Small intestine (tissue), 7 donors: ENCODE measurements around the gene NLGN4Y. TPM values are rescaled to one million over a fixed set of nuclear protein-coding genes. Genes with fewer than 3 reads are reported as not detected.
A peak's percentile ranks its signal among the peaks of the same experiment; 100 is the strongest.

Source experiments
- DNase-seq, 2 donors: peaks; one replicate each; pipeline versions ENCODE4 v3.0.0 to v3.0.0-alpha.2; 2013
- FAIRE-seq: peaks from 2 replicates; lab custom pipeline; 2012; peaks lifted over from hg19 to GRCh38; lab: Jason Lieb, UNC
- H3K27ac ChIP-seq, 3 donors: one replicate each; pipeline ENCODE4 v1.5.1; 2013; ENCODE audit warnings: low read length in 2 of 3, mild to moderate bottlenecking in 2 of 3, control low read depth in 1 of 3, inconsistent platforms in 1 of 3, low read depth in 1 of 3, moderate library complexity in 1 of 3
- H3K27me3 ChIP-seq, 3 donors: one replicate each; pipeline ENCODE4 v1.6.1; 2013; ENCODE audit warnings: low read length in 3 of 3, inconsistent platforms in 1 of 3; ENCODE audit not compliant: control insufficient read depth in 3 of 3, insufficient read depth in 3 of 3
- H3K36me3 ChIP-seq, 3 donors: one replicate each; pipeline ENCODE4 v1.6.1; 2013; ENCODE audit warnings: low read length in 3 of 3, inconsistent platforms in 1 of 3, low read depth in 1 of 3, mild to moderate bottlenecking in 1 of 3, moderate library complexity in 1 of 3; ENCODE audit not compliant: control insufficient read depth in 3 of 3, insufficient read depth in 2 of 3
- H3K4me1 ChIP-seq, 3 donors: one replicate each; pipeline ENCODE4 v1.6.1; 2013; ENCODE audit warnings: low read length in 2 of 3, inconsistent platforms in 1 of 3, low read depth in 1 of 3, mild to moderate bottlenecking in 1 of 3, moderate library complexity in 1 of 3; ENCODE audit not compliant: control insufficient read depth in 3 of 3, insufficient read depth in 2 of 3
- H3K4me3 ChIP-seq, 3 donors: one replicate each; pipeline ENCODE4 v1.5.1; 2013; ENCODE audit warnings: low read length in 3 of 3, control low read depth in 1 of 3, inconsistent platforms in 1 of 3, low read depth in 1 of 3, mild to moderate bottlenecking in 1 of 3, moderate library complexity in 1 of 3
- H3K9me3 ChIP-seq, 2 donors: one replicate each; pipeline ENCODE4 v1.6.1; 2013; ENCODE audit warnings: low read depth in 1 of 2, low read length in 1 of 2; ENCODE audit not compliant: control insufficient read depth in 2 of 2, insufficient read depth in 1 of 2
- WGBS, 3 donors: extraction: QIAGEN DNeasy Blood & Tissue Kit; methylation state at CpG; one replicate each; pipeline ENCODE4 v1.1.7; 2013; 5-methylcytosine and 5-hydroxymethylcytosine counted together
- polyA plus RNA-seq, 4 donors: library from polyadenylated mRNA; stranded (reverse) in 3 of 4; unstranded in 1 of 4; fragments of 200-250 nt in 3 of 4; fragments of 120-200 nt in 1 of 4; gene quantifications; one replicate each; pipeline versions ENCODE4 v1.2.1 to v1.2.3, GENCODE V29; 2013
- donor health status: healthy with polysubstance abuse.
- donor health status: control.
- donor health status: control.
- donor health status: Bipolar disorder and iron deficiency.
- donor health status: healthy.

NLGN4Y gene
- polyA plus RNA-seq, 4 donors: 2.0 to 6.7 TPM; not detected in 2

DNA sequence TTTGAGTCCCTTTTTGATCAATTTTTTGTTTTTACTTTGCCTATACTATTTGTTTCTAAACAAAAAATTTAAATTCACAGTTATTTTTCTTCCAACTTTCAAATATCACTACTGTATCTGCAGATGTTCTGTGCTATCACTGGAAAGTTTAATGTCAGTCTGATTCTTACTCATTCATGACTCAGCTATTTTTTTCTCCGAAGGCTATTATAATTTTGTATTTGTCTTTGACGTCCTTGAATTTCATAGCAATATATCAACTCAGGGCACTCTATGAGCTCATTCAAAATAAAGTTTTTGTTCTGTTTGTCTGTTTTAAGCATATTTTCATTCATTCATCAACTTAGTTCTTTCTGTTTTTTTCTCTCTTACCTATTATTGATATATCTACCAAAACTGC is 273.7 kb downstream of the NLGN4Y start:
- no peaks in the 10 kb centered on the region for H3K27me3 ChIP-seq
- no peaks in the 10 kb centered on the region for H3K4me1 ChIP-seq
- H3K27ac ChIP-seq: no peak overlapping the region
- no peak for DNase-seq
- WGBS, 3 donors: 85 to 88% methylated on average over 2 of the region's 2 CpGs; no CpG with 5 or more reads in 1 of the 3 donors
- no peak overlapping the region for H3K4me3 ChIP-seq
- H3K9me3 ChIP-seq: no peaks in the 10 kb centered on the region
- FAIRE-seq: no peak
- H3K36me3 ChIP-seq: no peaks in the 10 kb centered on the region

DNA sequence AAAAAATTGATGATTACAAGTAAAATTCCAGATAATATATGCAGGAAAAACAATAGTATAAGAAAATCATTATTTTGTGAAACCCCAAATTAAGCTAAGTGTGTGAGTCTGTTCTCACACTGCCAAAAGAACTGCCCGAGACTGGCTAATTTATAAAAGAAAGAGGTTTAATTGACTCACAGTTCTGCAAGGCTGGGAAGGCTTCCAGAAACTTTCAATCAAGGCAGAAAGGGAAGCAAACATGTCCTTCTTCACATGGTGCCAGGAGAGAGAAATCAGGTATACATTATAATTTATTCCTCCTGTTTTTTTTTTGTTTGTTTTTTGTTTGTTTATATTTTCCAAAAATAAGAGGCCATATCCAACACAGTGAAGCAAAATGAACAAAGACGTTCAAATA is 276.8 kb downstream of the NLGN4Y start:
- no peaks in the 10 kb centered on the region for H3K4me1 ChIP-seq
- no peak overlapping the region for H3K27ac ChIP-seq
- H3K36me3 ChIP-seq: no peaks in the 10 kb centered on the region
- no peak for FAIRE-seq
- no peak for DNase-seq
- WGBS, 3 donors: 62 to 80% methylated on average over 2 of the region's 2 CpGs; no CpG with 5 or more reads in 1 of the 3 donors
- H3K4me3 ChIP-seq: no peak overlapping the region
- H3K9me3 ChIP-seq: no peaks in the 10 kb centered on the region
- H3K27me3 ChIP-seq: no peaks in the 10 kb centered on the region

DNA sequence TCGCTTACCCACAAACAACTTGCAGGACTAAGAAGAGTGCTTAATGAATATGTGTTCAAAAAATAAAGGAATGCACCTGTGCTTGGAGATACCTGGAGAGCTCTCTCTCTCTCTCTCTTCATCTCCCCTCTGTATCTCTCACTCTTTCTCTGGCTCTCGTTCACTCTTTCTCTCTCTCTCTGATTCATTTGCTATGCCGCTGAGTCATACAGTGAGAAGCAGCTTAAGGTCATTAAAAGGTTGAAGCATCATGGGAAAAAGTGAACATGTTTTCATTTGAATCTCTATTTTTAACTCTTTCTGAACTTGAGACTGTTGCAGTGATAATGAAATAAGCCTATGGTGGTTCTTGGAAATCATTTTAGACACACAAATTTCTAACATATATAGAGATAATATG is 277.8 kb downstream of the NLGN4Y start:
- WGBS, 3 donors: 68 to 85% methylated on average over 3 of the region's 3 CpGs; no CpG with 5 or more reads in 1 of the 3 donors

DNA sequence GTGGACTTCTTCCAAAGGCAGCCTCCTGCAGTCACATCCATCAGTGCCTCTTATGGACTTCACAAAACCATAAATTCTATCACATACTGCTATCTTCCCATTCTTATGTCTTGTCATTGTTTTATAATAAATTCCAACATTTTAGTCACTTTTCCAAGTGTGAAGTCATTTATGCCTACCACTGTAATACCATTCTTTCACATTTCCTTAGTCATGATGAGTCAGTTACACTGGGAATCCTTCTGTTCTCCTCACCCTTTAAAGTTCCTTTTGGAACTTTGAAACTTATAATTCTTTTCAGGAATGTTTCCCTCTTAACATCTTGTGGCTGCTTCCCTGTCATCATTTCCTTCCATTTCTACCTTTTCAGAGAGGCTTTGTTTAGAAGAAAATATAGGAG is 279.7 kb downstream of the NLGN4Y start:
- FAIRE-seq (no peak), DNase-seq (no peak)
- no peak overlapping the region for H3K4me3 ChIP-seq
- no peaks in the 10 kb centered on the region for H3K4me1 ChIP-seq
- H3K27ac ChIP-seq: no peak overlapping the region
- no peaks in the 10 kb centered on the region for H3K36me3 ChIP-seq
- H3K9me3 ChIP-seq: no peaks in the 10 kb centered on the region
- H3K27me3 ChIP-seq: no peaks in the 10 kb centered on the region

More for the DNA sequence above, 277.8 kb downstream of the NLGN4Y start:
- Histone ChIP-seq H3K36me3 (no peaks in the 10 kb centered on the region), H3K27me3 (no peaks in the 10 kb centered on the region), H3K4me3 (no peak overlapping the region), H3K9me3 (no peaks in the 10 kb centered on the region), H3K4me1 (no peaks in the 10 kb centered on the region), H3K27ac (no peak overlapping the region)
- FAIRE-seq: no peak
- DNase-seq: no peak

DNA sequence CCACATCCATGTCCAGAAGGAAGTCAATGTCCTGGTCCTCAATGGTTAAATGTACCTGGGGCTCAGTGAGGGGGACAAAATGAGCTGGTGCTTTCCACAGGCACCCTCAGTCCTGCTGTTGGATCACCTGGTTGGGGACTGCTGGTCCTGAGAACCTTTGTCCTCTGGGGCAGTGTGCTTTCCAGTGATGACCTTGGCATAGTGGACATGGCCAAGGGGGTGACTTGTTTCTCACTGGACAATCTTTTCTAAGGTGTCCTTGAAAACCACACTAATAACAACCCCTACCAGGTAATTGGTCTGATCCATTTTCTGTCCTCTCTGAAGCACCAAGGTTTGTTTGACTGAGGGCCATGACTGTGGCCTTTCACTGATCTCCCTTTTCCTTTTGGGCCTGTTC is 294.1 kb downstream of the NLGN4Y start:
- no peaks in the 10 kb centered on the region for H3K27me3 ChIP-seq
- no peaks in the 10 kb centered on the region for H3K9me3 ChIP-seq
- no peak overlapping the region for H3K4me3 ChIP-seq
- FAIRE-seq (no peak), DNase-seq (no peak)
- no peaks in the 10 kb centered on the region for H3K36me3 ChIP-seq
- H3K4me1 ChIP-seq: no peaks in the 10 kb centered on the region
- H3K27ac ChIP-seq: no peak overlapping the region

DNA sequence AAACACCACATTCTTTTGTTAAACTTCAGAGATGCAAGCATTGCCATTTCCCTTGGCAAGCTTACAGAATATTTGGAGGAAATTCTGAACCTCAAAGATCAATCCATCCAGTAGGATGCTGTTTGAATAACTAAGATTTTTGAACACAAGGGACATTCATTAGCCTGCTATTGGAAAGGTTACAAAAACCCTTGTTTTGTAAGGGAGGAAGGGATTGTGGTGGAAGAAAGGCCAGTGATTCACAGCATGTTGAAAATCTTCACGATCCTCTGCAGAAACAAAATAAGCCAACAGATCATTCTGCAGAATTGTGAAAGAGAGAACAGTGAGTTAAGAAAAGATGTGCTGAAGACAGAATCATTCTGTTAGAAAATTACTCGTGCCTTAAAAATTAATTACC is 297.9 kb downstream of the NLGN4Y start:
- FAIRE-seq (no peak), DNase-seq (no peak)
- Histone ChIP-seq H3K9me3 (no peaks in the 10 kb centered on the region), H3K36me3 (no peaks in the 10 kb centered on the region), H3K27ac (no peak overlapping the region), H3K4me3 (no peak overlapping the region), H3K4me1 (no peaks in the 10 kb centered on the region), H3K27me3 (no peaks in the 10 kb centered on the region)
- WGBS, 3 donors: 71 to 85% methylated on average over 2 of the region's 2 CpGs; no CpG with 5 or more reads in 1 of the 3 donors

DNA sequence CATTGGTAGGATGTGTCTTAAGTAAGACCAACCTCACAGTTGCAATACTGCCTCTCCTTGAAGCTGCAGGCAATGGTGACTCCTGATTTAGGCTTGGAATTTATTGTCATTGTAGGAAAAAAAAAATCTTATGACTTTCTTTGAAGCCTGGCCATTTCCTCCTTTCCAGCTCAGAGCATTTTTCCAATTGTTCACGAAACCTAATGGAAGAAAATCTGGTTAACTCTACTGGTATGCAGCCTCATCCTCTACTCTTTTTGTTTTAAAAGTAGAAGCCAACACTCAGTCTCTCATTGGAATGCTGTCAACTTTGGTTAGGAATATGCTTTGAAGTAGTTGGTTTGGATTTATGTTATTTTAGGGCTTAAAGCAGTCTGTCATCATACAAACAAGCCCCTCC is 298.6 kb downstream of the NLGN4Y start:
- FAIRE-seq: no peak
- Histone ChIP-seq H3K36me3 (no peaks in the 10 kb centered on the region), H3K4me1 (no peaks in the 10 kb centered on the region), H3K27ac (no peak overlapping the region), H3K27me3 (no peaks in the 10 kb centered on the region), H3K9me3 (no peaks in the 10 kb centered on the region), H3K4me3 (no peak overlapping the region)
- no peak for DNase-seq
- WGBS, 3 donors: 58 to 80% methylated on average over 1 of the region's 1 CpG; no CpG with 5 or more reads in 1 of the 3 donors

DNA sequence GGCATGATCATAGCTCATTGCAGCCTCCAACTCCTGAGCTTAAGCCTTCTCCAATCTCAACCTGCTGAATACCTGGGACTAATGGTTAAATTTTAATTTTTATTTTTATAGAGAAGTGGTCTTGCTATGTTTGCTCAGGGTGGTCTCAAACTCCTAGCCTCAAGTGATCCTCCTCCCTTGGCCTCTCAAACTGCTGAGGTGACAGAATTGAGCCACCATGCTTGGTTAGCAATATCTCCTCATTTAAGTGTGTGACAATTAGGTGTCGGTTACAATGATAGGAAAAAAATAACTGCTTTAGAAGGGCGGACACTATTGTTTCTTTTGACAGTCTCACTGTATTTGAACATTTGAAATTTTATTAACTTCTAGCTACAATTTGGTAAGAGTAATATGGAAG is 300.3 kb downstream of the NLGN4Y start:
- Histone ChIP-seq H3K4me1 (no peaks in the 10 kb centered on the region), H3K36me3 (no peaks in the 10 kb centered on the region), H3K27ac (no peak overlapping the region), H3K9me3 (no peaks in the 10 kb centered on the region), H3K27me3 (no peaks in the 10 kb centered on the region), H3K4me3 (no peak overlapping the region)
- DNase-seq: no peak
- FAIRE-seq: no peak
- WGBS, 3 donors: 92 to 96% methylated on average over 2 of the region's 2 CpGs; no CpG with 5 or more reads in 1 of the 3 donors

DNA sequence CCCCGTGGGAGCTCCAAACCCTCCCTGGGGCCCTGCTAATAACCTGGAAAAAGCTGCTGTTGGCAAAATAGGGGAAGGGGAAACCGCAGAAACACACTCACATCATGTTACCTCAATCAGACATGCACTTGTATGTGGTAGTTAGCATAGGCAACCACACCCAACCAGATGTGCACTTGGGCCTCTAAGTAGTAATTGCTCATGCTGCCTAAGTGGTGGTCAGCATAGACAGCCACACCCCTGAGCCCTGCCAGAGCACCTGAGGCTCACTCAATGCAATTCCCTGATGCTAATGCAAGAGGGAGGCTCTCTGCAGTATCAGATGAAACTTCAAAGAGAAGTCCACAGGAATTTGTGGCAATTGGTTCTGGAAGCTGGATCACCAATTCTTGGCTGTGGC is 301.4 kb downstream of the NLGN4Y start:
- FAIRE-seq: no peak
- 61 to 75% methylated on average over 1 to 2 of the region's 2 CpGs; no CpG with 5 or more reads in 1 of the 3 donors for WGBS, 3 donors
- no peak overlapping the region for H3K27ac ChIP-seq

More for the DNA sequence above, 301.4 kb downstream of the NLGN4Y start:
- Histone ChIP-seq H3K9me3 (no peaks in the 10 kb centered on the region), H3K4me3 (no peak overlapping the region), H3K36me3 (no peaks in the 10 kb centered on the region), H3K4me1 (no peaks in the 10 kb centered on the region), H3K27me3 (no peaks in the 10 kb centered on the region)
- DNase-seq: peak in 1 of 2 donors; percentile 0
